HL-60/S4 treated with phorbol 12-myristate 13-acetate at 8.2 ng/mL for 4 days and 3 days (cell line): ENCODE data around the gene RIPOR3.
"Not testable (repeated sequence)": the region's sequence is repeated elsewhere in the genome, so short reads cannot be mapped to it uniquely, and the experiment has no call there.

Experiments
- in situ Hi-C: fragments of 300-500 bp; cut with MboI; formaldehyde crosslinking; loops from 2 replicates; pipeline ENCODE4 v1.15.0; 2022; ENCODE audit warnings: low sequenced_read_pairs

The RIPOR3 gene

GRCh38 chr20:50611128-50611810 lies 80.1 kb downstream of the RIPOR3 start:
- in situ Hi-C loops: no loop called here

GRCh38 chr20:50610212-50610718 lies 81.1 kb downstream of the RIPOR3 start:
- in situ Hi-C loops: no loop called here

DNA sequence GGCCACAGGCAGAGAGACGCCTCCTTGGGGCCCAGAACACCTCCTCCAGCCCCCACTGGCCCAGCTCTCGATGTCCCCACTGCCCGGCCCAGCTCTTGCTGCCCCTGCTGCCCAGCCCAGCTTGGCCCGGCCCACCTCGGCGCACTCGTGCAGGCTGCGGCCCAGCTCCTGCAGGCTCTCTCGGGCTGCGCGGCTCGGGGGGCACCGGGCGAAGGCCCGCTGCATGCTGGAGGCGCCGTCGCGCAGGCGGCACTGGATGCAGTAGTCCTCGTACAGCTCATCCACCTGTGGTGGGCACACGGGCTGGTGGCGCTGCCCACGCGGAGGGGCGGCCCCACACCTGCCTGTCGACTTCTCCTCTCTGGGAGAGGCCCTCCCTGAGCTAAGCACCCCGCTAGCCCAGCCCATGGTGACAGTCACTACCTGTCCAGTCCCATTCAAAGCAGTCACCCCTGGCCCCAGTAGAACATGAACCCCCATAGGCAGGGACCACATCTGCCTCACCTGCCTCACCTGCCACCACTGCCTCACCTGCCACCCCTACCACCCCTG lies 81.8 kb downstream of the RIPOR3 start:
- in situ Hi-C loops: no loop called here

DNA sequence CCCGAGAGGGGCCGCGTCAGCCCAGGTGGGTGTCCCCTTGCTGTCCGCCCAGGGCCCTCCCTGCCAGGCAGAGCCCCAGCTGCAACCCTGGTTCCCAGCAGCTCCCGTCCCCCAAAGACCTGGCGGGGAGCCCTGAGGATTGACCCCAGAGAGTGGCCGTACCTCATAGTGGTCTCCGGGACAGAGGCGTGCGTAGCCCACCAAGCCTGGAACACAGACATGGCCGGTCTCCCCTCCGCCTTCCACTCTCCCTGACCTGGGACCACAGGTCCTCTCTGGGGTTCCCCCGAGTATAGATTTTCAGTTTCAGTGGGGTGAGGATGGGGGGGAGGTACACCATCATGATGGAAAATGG lies 82.6 kb downstream of the RIPOR3 start:
- in situ Hi-C loops: no loop called here

GRCh38 chr20:50607850-50608749 lies 83.2 kb downstream of the RIPOR3 start:
- in situ Hi-C loops: no loop called here

GRCh38 chr20:50607436-50607835 lies 83.9 kb downstream of the RIPOR3 start:
- in situ Hi-C loops: no loop called here

- in situ Hi-C loops: no loop called here
Observed at GRCh38 chr20:50605136-50605535, 86.2 kb downstream of the RIPOR3 start.

DNA sequence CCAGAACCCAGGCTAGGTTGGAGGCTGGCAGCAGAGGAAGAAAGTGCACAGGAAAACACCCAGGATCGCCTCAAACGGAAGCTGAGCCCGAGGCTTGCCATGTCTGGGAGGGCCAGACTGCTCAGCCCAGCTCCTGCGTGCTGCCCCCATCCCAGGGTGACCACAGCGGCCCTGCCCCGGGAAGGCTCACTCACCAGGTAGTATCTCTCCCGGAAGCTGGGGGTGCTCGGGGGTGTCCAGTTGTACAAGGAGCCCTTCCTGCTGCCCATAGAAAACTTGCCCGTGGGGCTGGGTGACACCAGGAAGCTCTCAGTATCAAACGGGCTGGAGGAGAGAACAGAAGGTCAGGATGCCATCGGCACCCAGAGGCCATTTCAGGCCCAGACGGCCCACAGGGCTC lies 86.9 kb downstream of the RIPOR3 start:
- in situ Hi-C loops: no loop called here

DNA sequence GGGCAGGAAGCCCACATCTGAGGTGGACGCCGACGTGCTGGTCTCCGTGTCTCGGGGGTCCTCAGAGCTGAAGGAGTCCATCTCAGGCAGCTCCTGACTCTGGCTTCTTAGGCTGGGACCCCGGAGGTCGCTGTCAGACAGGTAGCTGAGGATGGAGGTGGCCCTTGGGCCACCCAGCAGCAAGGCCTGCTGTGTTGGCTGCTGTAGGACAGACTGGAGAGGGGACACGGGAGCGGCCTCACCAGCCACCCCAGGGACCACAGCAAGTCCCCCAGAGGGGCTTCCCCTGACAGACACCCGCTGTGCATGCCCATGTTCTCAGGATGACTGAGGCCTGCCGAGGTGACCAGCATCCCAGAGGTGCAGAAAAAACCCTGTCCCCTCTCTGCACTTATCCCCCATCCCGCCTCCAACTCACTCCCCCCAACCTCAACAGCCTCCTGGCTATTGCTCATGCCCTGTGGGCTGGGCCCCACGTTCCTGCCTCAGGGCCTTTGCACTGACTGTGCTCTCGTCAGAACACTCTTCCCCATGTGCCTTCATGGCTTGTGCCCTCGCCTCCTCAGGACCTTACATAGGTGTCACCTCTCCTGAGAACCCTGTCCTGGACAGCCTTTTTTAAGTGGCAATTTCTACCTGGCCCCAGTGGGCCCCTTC lies 88.8 kb downstream of the RIPOR3 start:
- in situ Hi-C loops: no loop called here

DNA sequence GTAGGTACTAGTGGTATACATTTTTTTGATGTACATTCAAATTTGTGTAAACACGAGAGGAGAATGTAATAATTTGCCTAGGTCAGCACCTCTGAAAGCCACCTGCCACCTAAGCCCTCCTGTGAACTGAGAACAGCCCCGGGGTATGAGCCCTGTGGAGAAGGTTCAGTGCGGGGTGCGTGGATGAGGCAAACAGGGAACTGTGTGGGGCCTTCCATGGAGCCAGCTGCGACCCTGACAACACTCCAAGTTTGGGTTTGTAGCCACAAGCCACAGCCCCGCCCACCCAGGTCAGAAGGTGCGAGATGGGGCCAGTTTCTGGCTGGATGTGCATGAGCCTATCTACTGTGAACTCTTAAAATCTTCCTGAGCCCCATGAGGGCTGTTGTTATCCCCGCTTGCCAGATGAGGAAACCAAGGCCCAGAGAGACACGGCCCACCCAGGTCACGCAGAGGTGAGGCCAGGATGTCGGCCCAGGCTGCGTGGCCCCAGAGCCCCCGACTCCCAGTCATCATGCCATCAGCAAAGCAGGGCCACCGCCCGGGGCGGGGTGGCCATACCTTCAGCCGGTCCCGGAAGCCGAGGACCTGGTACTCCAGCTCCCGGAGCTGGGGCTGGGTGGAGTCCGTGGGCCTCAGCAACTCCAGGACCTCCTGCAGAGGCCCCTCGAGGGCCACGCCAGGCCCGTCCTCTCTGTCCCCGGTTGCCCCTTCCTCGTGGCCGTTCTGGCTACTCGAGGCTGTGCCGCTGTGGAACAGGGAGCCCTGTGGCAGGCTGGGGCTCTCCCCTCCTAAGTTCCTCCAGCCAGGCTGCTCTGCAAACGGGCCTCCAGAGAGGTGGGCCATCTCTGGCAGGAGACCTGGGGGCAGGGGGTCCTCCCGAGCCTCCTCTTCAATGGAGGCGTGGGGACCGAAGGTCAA lies 89.6 kb downstream of the RIPOR3 start:
- in situ Hi-C loops: no loop called here

GRCh38 chr20:50600281-50600895 lies 91.0 kb downstream of the RIPOR3 start:
- in situ Hi-C loops: no loop called here

GRCh38 chr20:50598768-50599167 lies 92.6 kb downstream of the RIPOR3 start:
- in situ Hi-C loops: not testable (repeated sequence)

DNA sequence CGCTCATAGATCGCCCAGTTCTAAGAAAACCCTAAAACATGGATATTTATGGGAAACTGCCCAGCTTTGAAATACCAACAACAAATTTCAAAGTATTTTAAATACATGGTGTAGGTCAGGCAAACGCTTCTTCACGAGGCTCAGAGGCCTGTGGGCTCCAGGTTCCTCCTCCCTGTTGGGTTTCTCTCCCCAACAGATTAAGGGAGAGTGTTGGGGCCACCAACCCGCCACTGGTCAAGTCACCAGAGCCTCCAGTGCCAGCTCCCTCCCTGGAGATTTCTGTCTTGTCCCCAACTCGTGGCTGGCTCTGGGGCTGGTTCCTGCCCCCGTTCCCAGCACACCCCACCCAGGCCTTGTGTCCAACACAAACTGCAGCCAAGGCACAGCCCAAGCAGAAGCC lies 93.3 kb downstream of the RIPOR3 start:
- in situ Hi-C loops: no loop called here

DNA sequence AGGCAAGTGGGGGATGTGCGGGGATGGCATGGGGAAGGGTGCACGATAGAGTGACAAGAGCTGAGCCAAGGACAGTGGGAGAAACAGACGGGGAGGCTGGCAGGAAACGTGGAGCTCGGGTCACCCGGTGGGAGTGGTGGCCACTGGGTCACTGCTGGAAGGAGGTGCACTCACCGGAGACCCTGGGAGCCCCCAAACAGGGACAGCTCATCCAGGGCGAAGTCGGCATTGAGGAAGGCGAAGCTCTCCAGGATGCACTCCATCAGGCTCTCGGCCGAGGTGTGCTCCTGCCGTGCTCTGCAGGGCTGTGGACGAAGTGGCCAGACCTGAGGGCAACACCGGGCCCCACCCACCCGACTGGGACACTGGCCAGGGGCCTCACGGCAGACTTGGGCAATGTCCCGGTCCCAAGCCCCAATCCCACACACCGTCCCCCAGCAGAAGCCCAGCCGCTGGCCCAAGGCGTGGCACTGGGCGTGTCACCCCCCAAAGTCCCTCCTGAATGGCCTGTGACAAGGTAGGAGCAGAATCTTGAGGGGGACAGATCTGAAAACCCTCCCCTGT lies 93.9 kb downstream of the RIPOR3 start:
- in situ Hi-C loops: no loop called here

DNA sequence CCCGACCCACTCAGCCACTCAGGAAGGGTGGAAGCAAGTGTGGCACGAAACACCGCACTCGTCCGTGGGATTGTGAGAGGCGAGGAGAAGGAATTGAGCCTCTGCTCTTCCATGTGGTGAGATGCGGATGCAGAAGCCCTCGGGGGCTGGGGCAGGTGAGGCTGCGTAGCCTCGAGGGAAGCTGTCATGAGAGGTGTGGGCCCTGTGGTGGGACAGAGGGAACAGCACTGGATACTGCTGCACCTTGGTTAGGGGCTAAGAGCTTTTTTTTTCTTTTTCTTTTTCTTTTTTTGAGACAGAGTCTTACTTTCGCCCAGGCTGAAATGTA lies 94.7 kb downstream of the RIPOR3 start:
- in situ Hi-C loops: no loop called here

GRCh38 chr20:50595988-50596693 lies 95.2 kb downstream of the RIPOR3 start:
- in situ Hi-C loops: no loop called here

DNA sequence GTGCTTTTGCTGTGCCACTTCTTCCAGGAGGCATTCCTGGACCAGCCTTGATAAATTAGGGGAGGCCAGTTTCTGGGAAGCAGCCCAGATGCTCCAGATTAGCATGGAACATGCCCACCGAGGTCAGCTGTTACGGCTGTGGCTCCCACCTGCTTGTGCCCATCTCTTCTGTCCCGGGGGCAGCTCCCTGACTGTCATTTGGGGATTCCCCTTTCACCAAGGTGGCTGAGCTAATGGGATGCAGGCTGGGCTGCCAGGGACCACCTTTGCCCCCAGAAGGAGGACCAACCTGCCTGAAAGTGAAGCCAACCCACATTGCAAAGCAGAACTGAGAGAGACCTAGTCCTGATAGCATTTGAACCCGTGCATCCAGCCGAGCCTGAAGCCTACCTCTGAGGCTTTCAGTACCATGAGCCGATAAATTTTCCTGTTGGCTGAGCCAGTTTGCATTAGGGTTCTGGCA lies 95.9 kb downstream of the RIPOR3 start:
- in situ Hi-C loops: no loop called here

DNA sequence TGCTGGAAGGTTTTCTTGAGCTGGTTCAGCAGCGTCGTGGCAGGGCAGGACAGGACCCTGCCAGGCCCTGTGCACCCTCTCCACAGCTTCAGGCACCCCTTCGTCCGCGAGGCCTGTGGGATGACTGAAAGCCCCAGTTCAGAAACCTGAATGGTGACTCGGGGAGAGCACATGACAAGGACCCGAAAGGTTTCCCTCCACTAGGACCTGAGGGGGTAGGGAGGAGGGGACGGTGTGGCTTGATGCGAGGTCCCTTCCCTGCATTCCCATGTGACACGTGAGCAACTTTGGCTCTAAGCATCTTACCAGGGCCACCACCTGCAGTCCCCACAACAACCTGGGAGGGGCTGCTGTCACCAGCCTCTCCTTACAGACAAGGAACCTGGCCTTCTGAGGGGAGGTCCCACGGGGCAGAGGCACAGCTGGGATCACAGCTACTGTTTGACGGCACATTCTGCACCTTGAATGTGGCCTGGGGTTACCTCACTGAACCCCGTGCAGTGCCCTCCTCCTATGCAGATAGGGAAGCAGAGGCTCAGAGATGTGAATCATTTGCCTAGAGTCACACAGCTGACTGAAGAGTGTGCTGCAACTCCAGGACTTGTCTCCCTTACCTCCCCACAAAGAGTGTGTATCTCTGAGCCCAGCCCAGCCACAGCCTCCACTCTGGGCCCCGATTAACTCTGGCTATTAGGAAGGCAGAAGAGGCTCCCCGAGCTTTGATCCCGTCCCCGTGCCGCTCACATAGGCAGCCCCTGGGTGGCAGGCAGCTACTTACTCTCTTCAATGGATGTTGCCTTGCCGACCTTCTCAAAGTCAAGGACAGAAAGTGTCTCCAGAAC lies 96.5 kb downstream of the RIPOR3 start:
- in situ Hi-C loops: no loop called here
